ENCODE data around the gene ZSWIM4.
"Not testable (repeated sequence)": the region's sequence is repeated elsewhere in the genome, so short reads cannot be mapped to it uniquely, and the experiment has no call there.

ZSWIM4 gene

DNA sequence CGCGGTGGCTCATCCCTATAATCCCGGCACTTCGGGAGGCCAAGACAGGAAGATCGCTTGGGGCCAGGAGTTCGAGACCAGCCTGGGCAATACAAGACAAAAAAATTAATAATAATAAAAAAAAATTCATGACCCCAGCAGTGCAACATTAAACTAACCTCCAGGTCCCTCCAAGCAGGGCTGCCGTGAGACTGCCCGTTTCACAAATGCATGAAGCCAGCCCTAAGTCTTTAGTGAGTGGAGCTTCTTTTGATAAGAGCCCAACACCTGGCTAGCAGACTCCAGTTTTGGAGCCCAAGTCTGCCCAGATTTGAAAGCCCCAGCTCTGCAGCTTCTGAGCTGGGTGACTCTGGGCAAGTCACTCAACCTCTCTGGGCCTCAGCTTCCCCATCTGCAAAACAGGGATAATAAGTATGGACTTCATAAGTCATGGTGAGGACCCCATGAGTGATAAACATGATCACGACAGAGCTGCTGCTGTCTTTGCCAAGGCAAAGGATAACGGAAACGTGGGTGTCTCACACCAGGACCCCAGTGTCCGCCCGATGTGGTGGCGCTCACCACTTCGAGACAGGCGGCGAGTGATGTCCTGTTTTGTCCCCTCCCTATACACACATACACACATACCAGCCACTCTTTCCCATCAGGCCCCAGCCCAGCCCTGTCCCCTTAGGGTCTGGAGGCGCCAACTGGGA is 43.3 kb downstream of the ZSWIM4 start:
- DNase-seq, result no peak

- no peak for DNase-seq
Observed at GRCh38 chr19:13839130-13839937, 44.1 kb downstream of the ZSWIM4 start.

- no peak for DNase-seq
Observed at GRCh38 chr19:13839938-13840304, 44.7 kb downstream of the ZSWIM4 start.

DNA sequence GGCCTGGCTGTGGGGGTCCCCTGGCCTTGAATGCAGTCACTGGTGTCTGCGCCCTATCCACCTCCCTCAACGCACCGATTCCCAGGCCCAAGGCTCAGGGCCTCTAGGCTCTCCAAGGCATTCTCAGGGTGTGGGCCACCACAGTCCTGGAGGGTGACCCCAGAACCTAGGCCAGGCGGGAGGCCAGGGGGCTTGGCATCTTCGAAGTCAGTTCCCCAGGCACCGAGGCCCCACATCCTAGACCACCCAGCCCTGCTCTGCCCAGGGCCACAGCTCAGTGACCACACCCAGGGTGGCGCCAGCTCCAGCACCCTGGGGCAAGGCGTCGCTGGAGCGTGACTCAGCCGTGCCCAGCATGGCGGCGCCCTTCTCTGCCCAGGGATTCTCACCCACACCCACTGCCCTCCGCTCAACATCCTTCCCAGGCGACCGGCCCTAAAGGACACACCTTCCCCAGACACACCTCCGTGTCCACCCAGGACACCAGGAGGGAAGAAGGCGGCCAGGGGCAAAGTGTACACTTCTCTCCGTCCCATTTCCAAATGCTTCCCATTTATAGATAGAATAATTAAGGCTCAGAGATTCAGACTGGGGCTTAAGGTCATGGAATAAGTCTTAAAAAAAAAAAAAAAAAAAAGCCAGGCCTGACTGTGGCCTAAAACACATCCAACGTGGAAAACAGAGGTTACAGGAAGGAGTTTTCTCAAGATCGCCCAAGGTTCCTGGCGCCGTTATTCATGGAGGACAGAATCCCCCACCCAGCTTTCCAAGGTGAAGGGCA is 45.3 kb downstream of the ZSWIM4 start:
- DNase-seq, result no peak

DNA sequence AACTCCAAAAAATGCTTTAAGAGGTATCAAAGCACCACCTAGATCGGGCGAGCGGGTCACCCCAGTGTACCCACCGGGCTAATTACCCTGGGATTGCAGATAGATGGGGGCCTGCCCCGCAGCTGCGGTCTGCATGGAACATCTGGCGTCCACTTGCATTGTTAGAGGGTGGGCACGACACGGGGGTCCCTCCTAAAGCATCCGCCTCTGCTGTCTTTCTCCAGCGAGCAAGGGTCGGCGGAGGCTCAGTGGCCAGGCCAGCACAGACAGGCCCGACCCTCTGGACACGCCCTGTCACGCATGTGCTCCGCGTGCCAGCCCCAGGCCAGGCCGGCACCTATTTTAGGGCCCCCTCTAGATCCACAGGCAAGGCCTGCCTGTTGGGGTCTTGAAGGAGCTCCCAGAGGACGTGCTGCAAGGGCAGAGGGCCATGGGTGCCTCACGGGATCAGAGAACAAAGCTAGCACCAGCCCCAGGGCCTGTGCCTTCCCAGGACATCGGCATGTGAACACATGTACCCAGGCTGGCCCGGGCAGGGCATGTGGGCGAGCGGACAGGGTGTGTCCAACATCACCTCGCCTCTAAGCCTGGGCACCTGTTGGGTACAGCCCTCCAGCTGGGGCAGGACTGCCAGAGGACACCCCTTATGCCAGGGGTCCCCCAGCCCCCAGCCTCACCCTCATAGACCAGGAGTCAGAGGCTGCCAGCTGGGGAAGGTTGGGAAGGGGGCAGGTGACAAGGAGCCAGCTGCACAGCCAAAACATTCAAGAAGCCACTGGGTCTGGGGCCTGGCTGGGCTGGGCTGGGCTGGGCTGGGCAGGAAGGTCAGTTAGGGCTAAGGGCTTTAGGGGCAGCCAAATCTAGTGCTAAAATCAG is 46.1 kb downstream of the ZSWIM4 start:
- DNase-seq, result no peak

- no peak for DNase-seq
Observed at GRCh38 chr19:13841962-13842290, 46.7 kb downstream of the ZSWIM4 start.

- DNase-seq, result no peak
Observed at GRCh38 chr19:13842291-13843103, 47.3 kb downstream of the ZSWIM4 start.

- DNase-seq, result peak; percentile 26
Observed at GRCh38 chr19:13843104-13843921, 48.1 kb downstream of the ZSWIM4 start.

DNA sequence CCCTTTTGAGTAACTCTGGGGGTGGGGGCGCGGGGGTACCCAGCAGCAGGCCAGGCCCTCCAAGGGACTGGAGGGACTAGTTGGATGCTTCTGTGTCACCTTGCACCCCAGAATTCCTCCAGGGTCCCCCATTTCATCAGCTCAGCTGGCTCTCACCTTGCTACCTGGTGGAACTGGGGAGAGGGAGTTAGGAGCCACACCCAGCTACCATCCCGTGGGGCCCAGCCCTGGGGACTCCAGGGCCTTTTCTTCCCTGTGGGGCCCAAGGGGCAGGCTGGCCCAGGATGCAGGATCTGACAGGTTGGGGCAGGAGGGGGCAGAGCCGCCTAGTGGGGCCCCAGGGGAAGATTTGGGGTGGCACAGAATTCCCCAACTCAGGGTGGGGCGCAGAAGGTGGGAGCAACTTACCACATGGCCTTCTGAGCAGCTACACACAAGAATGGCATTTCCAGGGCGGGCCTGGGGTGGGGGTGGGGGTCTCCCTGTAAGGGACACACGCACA is 48.9 kb downstream of the ZSWIM4 start:
- DNase-seq, result no peak

GRCh38 chr19:13846557-13847406 is 51.5 kb downstream of the ZSWIM4 start:
- peak; percentile 85 for DNase-seq

GRCh38 chr19:13847407-13848339 is 52.4 kb downstream of the ZSWIM4 start:
- peak; percentile 78 for DNase-seq

DNA sequence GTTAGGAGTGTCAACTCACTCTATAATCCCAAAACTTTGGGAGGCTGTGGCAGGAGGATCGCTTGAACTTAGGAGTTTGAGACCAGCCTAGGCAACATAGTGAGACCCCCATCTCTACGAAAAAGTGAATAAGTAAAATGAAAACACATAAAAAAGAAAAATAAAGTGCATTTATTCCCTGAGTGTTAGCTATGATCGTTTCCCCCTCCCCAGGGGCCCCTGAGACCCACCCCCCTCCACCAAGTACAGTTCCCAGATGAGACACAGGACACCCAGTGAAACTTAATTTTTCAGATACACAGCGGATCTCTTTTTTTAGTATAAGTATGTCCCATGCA is 53.1 kb downstream of the ZSWIM4 start:
- DNase-seq, result no peak

- no peak for DNase-seq
Observed at GRCh38 chr19:13848798-13849676, 53.8 kb downstream of the ZSWIM4 start.

- DNase-seq, result peak; percentile 50
Observed at GRCh38 chr19:13849991-13850909, 55.0 kb downstream of the ZSWIM4 start.

DNA sequence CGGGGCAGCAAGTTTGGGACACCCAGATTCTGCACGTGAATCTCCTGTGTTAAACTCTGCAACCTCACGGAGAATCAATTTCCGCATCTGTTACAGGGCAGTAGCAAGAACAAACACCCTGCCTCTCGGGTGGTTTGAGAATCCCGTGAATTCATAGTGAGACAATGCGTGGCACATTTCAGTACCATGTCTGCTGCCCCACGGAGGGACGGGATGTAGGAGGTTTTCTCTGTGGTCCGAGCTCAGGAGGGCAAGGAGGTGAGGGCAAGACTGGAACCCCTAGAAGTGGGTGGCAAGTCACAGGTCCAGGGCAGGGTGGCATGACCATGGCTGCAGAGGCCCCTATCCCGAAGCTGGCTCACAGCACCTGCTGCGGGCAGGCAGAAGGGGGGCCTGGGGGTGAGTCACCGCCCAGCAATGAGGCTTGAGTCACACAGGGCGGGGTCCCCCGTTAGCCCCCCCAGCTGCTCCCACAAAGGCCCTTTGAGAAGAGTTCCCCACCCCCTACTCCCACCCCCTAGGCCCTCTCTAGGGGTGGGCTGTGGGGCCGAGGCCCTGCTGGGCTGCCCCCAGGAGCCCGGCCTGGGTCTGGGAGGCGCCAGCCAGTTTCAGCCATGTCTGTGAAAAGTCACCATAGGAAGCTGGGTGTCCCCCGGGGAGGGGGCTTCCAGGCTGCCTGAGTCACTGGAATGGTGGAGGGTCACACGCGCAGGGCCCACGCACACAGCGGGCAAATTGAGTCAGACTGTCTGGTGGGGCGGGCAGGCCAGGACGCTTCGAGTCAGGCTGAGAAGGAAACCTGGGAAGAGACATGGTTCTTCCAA is 55.9 kb downstream of the ZSWIM4 start:
- DNase-seq, result no peak

- not testable (repeated sequence) for DNase-seq
Observed at GRCh38 chr19:13851734-13852114, 56.5 kb downstream of the ZSWIM4 start.

All from NCI-H1105 treated with DMSO at 0.1 percent for 48 hours (cell line).